Stimulated activated naive B cell treated with anti-CD40 and anti-IgM and Interleukin-4, amounts not matched to agents 10 μg/mL and 1 μg/mL and 100 μg/mL, for 72 hours (primary cell): ENCODE results near the gene GULP1.

ENCODE experiments used
- ATAC-seq, 2 donors: fragments of 150-1000 bp; cut with Tn5 transposase; replicated peaks; 2 replicates each; pipeline ENCODE4 v1.10.0; 2021; ENCODE audit warnings: moderate library complexity in 1 of 2
- DNase-seq: peaks from one replicate; pipeline ENCODE4 v3.0.0; 2021
- H3K27ac Mint-ChIP-seq: one replicate; pipeline ENCODE4 v1.8.0; 2022; ENCODE audit warnings: mild to moderate bottlenecking, mixed read lengths
- H3K27me3 Mint-ChIP-seq, 2 donors: one replicate each; pipeline ENCODE4 v1.8.0; 2022; ENCODE audit warnings: mixed read lengths in 2 of 2
- H3K36me3 Mint-ChIP-seq, 2 donors: one replicate each; pipeline ENCODE4 v1.8.0; 2022; ENCODE audit warnings: mixed read lengths in 2 of 2, mild to moderate bottlenecking in 1 of 2
- H3K4me1 Mint-ChIP-seq, 2 donors: one replicate each; pipeline ENCODE4 v1.8.0; 2022; ENCODE audit warnings: mixed read lengths in 2 of 2, mild to moderate bottlenecking in 1 of 2
- H3K4me3 Mint-ChIP-seq, 2 donors: one replicate each; pipeline ENCODE4 v1.8.0; 2022; ENCODE audit warnings: mild to moderate bottlenecking in 2 of 2, mixed read lengths in 2 of 2, moderate library complexity in 1 of 2
- H3K9me3 Mint-ChIP-seq, 2 donors: one replicate each; pipeline ENCODE4 v1.8.0; 2022; ENCODE audit warnings: mixed read lengths in 2 of 2, mild to moderate bottlenecking in 1 of 2

GULP1 gene

GRCh38 chr2:188497726-188498125 lies 206.1 kb downstream of the GULP1 start:
- ATAC-seq (no peak), DNase-seq (no peak)
- H3K36me3 Mint-ChIP-seq = no peaks in the 10 kb centered on the region
- no peaks in the 10 kb centered on the region for H3K27me3 Mint-ChIP-seq
- no peaks in the 10 kb centered on the region for H3K4me1 Mint-ChIP-seq
- no peak overlapping the region for H3K4me3 Mint-ChIP-seq
- no peak overlapping the region for H3K27ac Mint-ChIP-seq
- H3K9me3 Mint-ChIP-seq = peaks cover 3 to 4% of the 10 kb centered on the region in 2 donors

- ATAC-seq = no peak
- no peaks in the 10 kb centered on the region for H3K9me3 Mint-ChIP-seq
- H3K4me3 Mint-ChIP-seq = no peak overlapping the region
- H3K4me1 Mint-ChIP-seq = no peaks in the 10 kb centered on the region
- H3K36me3 Mint-ChIP-seq = no peaks in the 10 kb centered on the region
- no peak overlapping the region for H3K27ac Mint-ChIP-seq
- H3K27me3 Mint-ChIP-seq = no peaks in the 10 kb centered on the region
- no peak for DNase-seq
Measured at GRCh38 chr2:188503975-188504374, 212.3 kb downstream of the GULP1 start.

- no peaks in the 10 kb centered on the region for H3K36me3 Mint-ChIP-seq
- H3K27me3 Mint-ChIP-seq = no peaks in the 10 kb centered on the region
- no peaks in the 10 kb centered on the region for H3K9me3 Mint-ChIP-seq
- H3K4me1 Mint-ChIP-seq = no peaks in the 10 kb centered on the region
- DNase-seq (no peak), ATAC-seq (no peak)
- no peak overlapping the region for H3K4me3 Mint-ChIP-seq
- no peak overlapping the region for H3K27ac Mint-ChIP-seq
Measured at GRCh38 chr2:188506843-188507242, 215.2 kb downstream of the GULP1 start.

- no peak overlapping the region for H3K4me3 Mint-ChIP-seq
- no peaks in the 10 kb centered on the region for H3K36me3 Mint-ChIP-seq
- DNase-seq = no peak
- H3K4me1 Mint-ChIP-seq = no peaks in the 10 kb centered on the region
- ATAC-seq = no peak
- no peaks in the 10 kb centered on the region for H3K9me3 Mint-ChIP-seq
- H3K27me3 Mint-ChIP-seq = no peaks in the 10 kb centered on the region
- no peak overlapping the region for H3K27ac Mint-ChIP-seq
Measured at GRCh38 chr2:188511346-188511745, 219.7 kb downstream of the GULP1 start.

GRCh38 chr2:188512456-188512855 lies 220.8 kb downstream of the GULP1 start:
- no peak overlapping the region for H3K4me3 Mint-ChIP-seq
- DNase-seq (no peak), ATAC-seq (peak; percentile 61 to 63)
- no peaks in the 10 kb centered on the region for H3K4me1 Mint-ChIP-seq
- H3K27me3 Mint-ChIP-seq = no peaks in the 10 kb centered on the region
- no peaks in the 10 kb centered on the region for H3K9me3 Mint-ChIP-seq
- H3K27ac Mint-ChIP-seq = no peak overlapping the region
- H3K36me3 Mint-ChIP-seq = no peaks in the 10 kb centered on the region

- H3K4me1 Mint-ChIP-seq = no peaks in the 10 kb centered on the region
- H3K4me3 Mint-ChIP-seq = no peak overlapping the region
- no peaks in the 10 kb centered on the region for H3K36me3 Mint-ChIP-seq
- H3K9me3 Mint-ChIP-seq = no peaks in the 10 kb centered on the region
- no peak overlapping the region for H3K27ac Mint-ChIP-seq
- DNase-seq (no peak), ATAC-seq (no peak)
- H3K27me3 Mint-ChIP-seq = no peaks in the 10 kb centered on the region
Measured at GRCh38 chr2:188515918-188516317, 224.2 kb downstream of the GULP1 start.

- Mint-ChIP-seq H3K27ac (no peak overlapping the region), H3K4me1 (no peaks in the 10 kb centered on the region), H3K36me3 (no peaks in the 10 kb centered on the region), H3K27me3 (no peaks in the 10 kb centered on the region), H3K9me3 (no peaks in the 10 kb centered on the region), H3K4me3 (no peak overlapping the region)
- DNase-seq = no peak
- no peak for ATAC-seq
Measured at GRCh38 chr2:188517549-188518215, 226.0 kb downstream of the GULP1 start.

- DNase-seq (no peak), ATAC-seq (no peak)
- no peaks in the 10 kb centered on the region for H3K36me3 Mint-ChIP-seq
- H3K27me3 Mint-ChIP-seq = no peaks in the 10 kb centered on the region
- no peak overlapping the region for H3K27ac Mint-ChIP-seq
- H3K4me1 Mint-ChIP-seq = no peaks in the 10 kb centered on the region
- no peak overlapping the region for H3K4me3 Mint-ChIP-seq
- H3K9me3 Mint-ChIP-seq = no peaks in the 10 kb centered on the region
Measured at GRCh38 chr2:188518381-188518780, 226.7 kb downstream of the GULP1 start.

GRCh38 chr2:188519136-188519535 lies 227.5 kb downstream of the GULP1 start:
- no peaks in the 10 kb centered on the region for H3K27me3 Mint-ChIP-seq
- DNase-seq (no peak), ATAC-seq (no peak)
- no peaks in the 10 kb centered on the region for H3K9me3 Mint-ChIP-seq
- H3K4me3 Mint-ChIP-seq = no peak overlapping the region
- H3K36me3 Mint-ChIP-seq = no peaks in the 10 kb centered on the region
- no peak overlapping the region for H3K27ac Mint-ChIP-seq
- no peaks in the 10 kb centered on the region for H3K4me1 Mint-ChIP-seq

- DNase-seq = no peak
- no peaks in the 10 kb centered on the region for H3K9me3 Mint-ChIP-seq
- no peak overlapping the region for H3K27ac Mint-ChIP-seq
- no peaks in the 10 kb centered on the region for H3K4me1 Mint-ChIP-seq
- no peaks in the 10 kb centered on the region for H3K27me3 Mint-ChIP-seq
- no peak for ATAC-seq
- H3K4me3 Mint-ChIP-seq = no peak overlapping the region
- H3K36me3 Mint-ChIP-seq = no peaks in the 10 kb centered on the region
Measured at GRCh38 chr2:188522517-188522916, 230.8 kb downstream of the GULP1 start.

GRCh38 chr2:188523919-188524318 lies 232.2 kb downstream of the GULP1 start:
- Mint-ChIP-seq H3K9me3 (no peaks in the 10 kb centered on the region), H3K4me3 (no peak overlapping the region), H3K27me3 (no peaks in the 10 kb centered on the region), H3K4me1 (no peaks in the 10 kb centered on the region), H3K36me3 (no peaks in the 10 kb centered on the region), H3K27ac (no peak overlapping the region)
- ATAC-seq = no peak
- no peak for DNase-seq

GRCh38 chr2:188524519-188525113 lies 232.9 kb downstream of the GULP1 start:
- ATAC-seq (peak in 1 of 2 donors; percentile 57), DNase-seq (no peak)
- Mint-ChIP-seq H3K27ac (no peak overlapping the region), H3K36me3 (no peaks in the 10 kb centered on the region), H3K27me3 (no peaks in the 10 kb centered on the region), H3K4me1 (no peaks in the 10 kb centered on the region), H3K9me3 (no peaks in the 10 kb centered on the region), H3K4me3 (no peak overlapping the region)

GRCh38 chr2:188526701-188527100 lies 235.0 kb downstream of the GULP1 start:
- H3K4me3 Mint-ChIP-seq = no peak overlapping the region
- no peaks in the 10 kb centered on the region for H3K27me3 Mint-ChIP-seq
- no peaks in the 10 kb centered on the region for H3K9me3 Mint-ChIP-seq
- DNase-seq (no peak), ATAC-seq (no peak)
- H3K36me3 Mint-ChIP-seq = no peaks in the 10 kb centered on the region
- H3K4me1 Mint-ChIP-seq = no peaks in the 10 kb centered on the region
- no peak overlapping the region for H3K27ac Mint-ChIP-seq

GRCh38 chr2:188527141-188527540 lies 235.5 kb downstream of the GULP1 start:
- Mint-ChIP-seq H3K36me3 (no peaks in the 10 kb centered on the region), H3K9me3 (no peaks in the 10 kb centered on the region), H3K4me3 (no peak overlapping the region), H3K4me1 (no peaks in the 10 kb centered on the region), H3K27ac (no peak overlapping the region), H3K27me3 (no peaks in the 10 kb centered on the region)
- no peak for ATAC-seq
- no peak for DNase-seq

- Mint-ChIP-seq H3K27me3 (no peaks in the 10 kb centered on the region), H3K9me3 (no peaks in the 10 kb centered on the region), H3K27ac (no peak overlapping the region), H3K36me3 (no peaks in the 10 kb centered on the region), H3K4me1 (no peaks in the 10 kb centered on the region), H3K4me3 (no peak overlapping the region)
- ATAC-seq (no peak), DNase-seq (no peak)
Measured at GRCh38 chr2:188527581-188527993, 235.9 kb downstream of the GULP1 start.
